ENCODE results near the gene SSUH2. TPM values are rescaled to one million over a fixed set of nuclear protein-coding genes. Genes with fewer than 3 reads are reported as not detected.

Gene SSUH2
- total and polyA plus RNA-seq, 2 of the 13 experiments (the other 11 are each of a cell fraction or from before 2014, with no cell fraction given), result 38.1 to 136 TPM

- TF ChIP-seq PRDM15 (CRISPR knock-in tag; IDR thresholded peaks at IDR 0.05), result 0 out of 2 replicates have a peak, but pooled peaks have one; percentile 38
- peak; percentile 37; the same call in 1 of the 2 replicates for TF ChIP-seq SNAI1 (CRISPR knock-in tag; IDR thresholded peaks at IDR 0.05; ENCODE audit: borderline replicate concordance)
- no peak for TF ChIP-seq ZIK1 (CRISPR knock-in tag; IDR thresholded peaks at IDR 0.05; ENCODE audit: borderline replicate concordance, low read depth)
- TF ChIP-seq ZFP36 (IDR thresholded peaks at IDR 0.05; ENCODE audit: borderline replicate concordance, low read depth, low read length, partially characterized antibody), result no peak
- no peak for TF ChIP-seq FOXP1 (IDR thresholded peaks at IDR 0.05)
- peak; percentile 50; the same call in 1 of the 2 replicates for TF ChIP-seq FOXP1 (CRISPR knock-in tag; IDR thresholded peaks at IDR 0.05)
- no peak for TF ChIP-seq ASH2L (IDR thresholded peaks at IDR 0.05; ENCODE audit: insufficient read length, low read depth, low read length)
- no peak for TF ChIP-seq ZSCAN12 (CRISPR knock-in tag; IDR thresholded peaks at IDR 0.05)
- peak; percentile 74 for TF ChIP-seq RERE (CRISPR knock-in tag; IDR thresholded peaks at IDR 0.05; ENCODE audit: low read depth)
- TF ChIP-seq ARNT2 (CRISPR knock-in tag; IDR thresholded peaks at IDR 0.05; ENCODE audit: low read depth), result no peak
- peak; percentile 61; the same call in 1 of the 2 replicates for TF ChIP-seq ZNF350 (CRISPR knock-in tag; IDR thresholded peaks at IDR 0.05; ENCODE audit: borderline replicate concordance, low read depth)
- no peak for TF ChIP-seq SNAPC4 (CRISPR knock-in tag; IDR thresholded peaks at IDR 0.05)
- TF ChIP-seq GLI4 (CRISPR knock-in tag; IDR thresholded peaks at IDR 0.05; ENCODE audit: borderline replicate concordance), result no peak
These were observed 7.1 kb upstream of the SSUH2 start (continued) for GRCh38 chr3:8651418-8652323.

Measured in HepG2 (cell line).